C4-2B (cell line): Measurements from ENCODE around the gene SLC4A9.

Experiments
- CTCF ChIP-seq: fragments of 450-650 bp; conservative IDR thresholded peaks from 2 replicates; pipeline ENCODE4 v1.5.1; 2017; ENCODE audit warnings: mild to moderate bottlenecking
- ZFX ChIP-seq: fragments of 450-650 bp; IDR thresholded peaks from 2 replicates; pipeline ENCODE4 v1.6.1; 2017

- TF ChIP-seq CTCF: peak; percentile 96
- TF ChIP-seq ZFX: no peak
Observed at GRCh38 chr5:140357726-140358093, 2.3 kb upstream of the SLC4A9 start.
